Ovary (tissue), 9 donors: ENCODE data around the gene DOC2A. TPM values are rescaled to one million over a fixed set of nuclear protein-coding genes. Genes with fewer than 3 reads are reported as not detected.
A peak's percentile ranks its signal among the peaks of the same experiment; 100 is the strongest.

Experiments
- DNase-seq, 5 donors: peaks; one replicate each; pipeline ENCODE4 v3.0.0-alpha.2; 2019 to 2020
- H3K27ac ChIP-seq, 2 donors: fragments of 200-600 bp; one replicate each; pipeline versions ENCODE4 v1.5.1 to v1.8.0; 2019 to 2022
- H3K27me3 ChIP-seq: fragments of 200-600 bp; one replicate; pipeline ENCODE4 v1.8.0; 2022
- H3K36me3 ChIP-seq: fragments of 200-600 bp; sonication (generic); one replicate; pipeline ENCODE4 v1.5.1; 2019
- H3K4me1 ChIP-seq: one replicate; pipeline ENCODE4 v1.8.1; 2013; ENCODE audit warnings: mild to moderate bottlenecking, moderate library complexity; ENCODE audit not compliant: insufficient read depth
- H3K4me3 ChIP-seq: fragments of 200-600 bp; sonication (generic); one replicate; pipeline ENCODE4 v1.5.1; 2017
- H3K9me3 ChIP-seq, 2 donors: fragments of 200-600 bp in 1 of 2; sonication (generic) in 1 of 2; one replicate each; pipeline versions ENCODE4 v1.5.1 to v1.8.1; 2013 to 2019; ENCODE audit warnings: mild to moderate bottlenecking in 1 of 2, moderate library complexity in 1 of 2
- EP300 ChIP-seq: sonication (generic); formaldehyde crosslinking; IDR thresholded peaks from one replicate; pipeline ENCODE4 v1.6.1; 2017; ENCODE audit warnings: antibody characterized with exemption
- POLR2A ChIP-seq: fragments of 450-650 bp; IDR thresholded peaks from one replicate; pipeline ENCODE4 v1.6.1; 2017; ENCODE audit warnings: antibody characterized with exemption, mild to moderate bottlenecking, moderate library complexity
- WGBS, 3 donors: extraction: QIAGEN DNeasy Blood & Tissue Kit in 1 of 3; methylation state at CpG; one replicate each; pipeline versions ENCODE4 v1.1.5 to v1.1.7; 2013 to 2017; 5-methylcytosine and 5-hydroxymethylcytosine counted together
- intact Hi-C, 4 donors: fragments of 100-400 bp; cut with DNase I; formaldehyde crosslinking; loops; one replicate each; pipeline versions ENCODE4 v1.11.0 to v1.15.1; 2022 to 2023
- polyA plus RNA-seq, 2 donors: library from polyadenylated mRNA; stranded (reverse); fragments of 200-250 nt in 1 of 2; fragments of 350-450 nt in 1 of 2; fragmentation: Illumina TruSeq in 1 of 2; extraction: RNeasy Lipid Tissue Mini Kit (QIAGEN cat#74804) in 1 of 2; gene quantifications; one replicate each; pipeline ENCODE4 v1.2.3, GENCODE V29; 2013 to 2014
- total RNA-seq, 7 donors: library from RNA; depleted of rRNA in 2 of 7; stranded (reverse); fragments of >200 nt in 2 of 7; fragmentation: NEBNext Ultra II Directional in 3 of 7; extraction: Animal tissue kit (Norgen Biotek cat#: 25700) in 3 of 7; gene quantifications; one replicate each; pipeline versions ENCODE4 v1.1.0 to v1.2.4, GENCODE V29; 2016 to 2023
- TF ChIP-seq, protein P1 (sequence below), 3 donors: fragments of 450-650 bp in 2 of 3; fragments of 200-600 bp in 1 of 3; IDR thresholded peaks; one replicate each; pipeline versions ENCODE4 v1.5.1 to v1.8.0; 2016 to 2022; ENCODE audit warnings: antibody characterized with exemption in 3 of 3, mild to moderate bottlenecking in 1 of 3
- donor health status: DM: no; HTN: no; CAD: no; lungs with moderate emphysema.
- donor health status: DM: no; HTN: no; CAD: no.
- donor health status: Bipolar disorder and iron deficiency.
- donor health status: DM: yes; HTN: yes; CAD: no.
- donor health status: DM: no; HTN: no; CAD: no.
- donor health status: DM: yes; HTN: yes; CAD: no.

The DOC2A gene
- total and polyA plus RNA-seq, 9 donors: 1.4 to 7.2 (median 3.7) TPM

GRCh38 chr16:29972992-29973383 is 37.8 kb downstream of the DOC2A start:
- WGBS, 3 donors: 61 to 70% (median 65%) methylated on average over 6 of the region's 6 CpGs
- peaks cover 13% of the 10 kb centered on the region for H3K4me1 ChIP-seq
- H3K27ac ChIP-seq: peak overlapping the region in 1 of 2 donors; percentile 82
- no peak for DNase-seq
- no peaks in the 10 kb centered on the region for H3K27me3 ChIP-seq
- no peak overlapping the region for H3K4me3 ChIP-seq
- TF ChIP-seq POLR2A (no peak), EP300 (no peak)
- TF ChIP-seq, protein P1, sequence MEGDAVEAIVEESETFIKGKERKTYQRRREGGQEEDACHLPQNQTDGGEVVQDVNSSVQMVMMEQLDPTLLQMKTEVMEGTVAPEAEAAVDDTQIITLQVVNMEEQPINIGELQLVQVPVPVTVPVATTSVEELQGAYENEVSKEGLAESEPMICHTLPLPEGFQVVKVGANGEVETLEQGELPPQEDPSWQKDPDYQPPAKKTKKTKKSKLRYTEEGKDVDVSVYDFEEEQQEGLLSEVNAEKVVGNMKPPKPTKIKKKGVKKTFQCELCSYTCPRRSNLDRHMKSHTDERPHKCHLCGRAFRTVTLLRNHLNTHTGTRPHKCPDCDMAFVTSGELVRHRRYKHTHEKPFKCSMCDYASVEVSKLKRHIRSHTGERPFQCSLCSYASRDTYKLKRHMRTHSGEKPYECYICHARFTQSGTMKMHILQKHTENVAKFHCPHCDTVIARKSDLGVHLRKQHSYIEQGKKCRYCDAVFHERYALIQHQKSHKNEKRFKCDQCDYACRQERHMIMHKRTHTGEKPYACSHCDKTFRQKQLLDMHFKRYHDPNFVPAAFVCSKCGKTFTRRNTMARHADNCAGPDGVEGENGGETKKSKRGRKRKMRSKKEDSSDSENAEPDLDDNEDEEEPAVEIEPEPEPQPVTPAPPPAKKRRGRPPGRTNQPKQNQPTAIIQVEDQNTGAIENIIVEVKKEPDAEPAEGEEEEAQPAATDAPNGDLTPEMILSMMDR (IDR thresholded peaks at IDR 0.05): no peak
- H3K36me3 ChIP-seq: no peaks in the 10 kb centered on the region
- intact Hi-C loops: no loop called here
- H3K9me3 ChIP-seq: no peaks in the 10 kb centered on the region

DNA sequence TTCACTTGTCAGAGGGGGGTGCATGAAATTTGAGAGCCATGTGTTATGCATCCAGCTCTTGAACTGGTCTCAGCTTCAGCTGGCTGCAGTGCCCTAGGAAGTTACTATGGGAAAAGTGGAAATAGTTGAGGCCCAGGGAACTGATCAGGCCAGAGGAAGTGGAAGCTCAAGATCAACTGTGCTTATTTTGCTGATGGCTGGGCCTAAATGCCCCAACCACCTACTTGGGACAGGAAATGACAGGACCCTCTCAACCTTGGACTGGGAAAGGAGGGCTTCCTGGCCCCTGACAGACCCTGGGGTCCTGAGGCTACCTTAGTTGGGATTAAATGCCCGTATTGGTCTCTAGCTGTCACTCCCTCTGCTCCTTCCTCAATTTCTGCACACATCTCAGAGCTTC is 38.3 kb downstream of the DOC2A start:
- no peak for DNase-seq
- intact Hi-C loops: no loop called here
- no peak overlapping the region for H3K27ac ChIP-seq
- peaks cover 13% of the 10 kb centered on the region for H3K4me1 ChIP-seq
- no peaks in the 10 kb centered on the region for H3K36me3 ChIP-seq
- no peaks in the 10 kb centered on the region for H3K9me3 ChIP-seq
- no peak for TF ChIP-seq POLR2A
- TF ChIP-seq EP300: no peak
- TF ChIP-seq, protein P1 (IDR thresholded peaks at IDR 0.05): no peak
- H3K4me3 ChIP-seq: no peak overlapping the region
- WGBS, 3 donors: 92 to 100% (median 100%) methylated on average over 1 of the region's 1 CpG
- no peaks in the 10 kb centered on the region for H3K27me3 ChIP-seq

- intact Hi-C loops: no loop called here
- peaks cover 8% of the 10 kb centered on the region for H3K4me1 ChIP-seq
- H3K27ac ChIP-seq: no peak overlapping the region
- no peaks in the 10 kb centered on the region for H3K36me3 ChIP-seq
- TF ChIP-seq EP300: no peak
- no peak for TF ChIP-seq POLR2A
- TF ChIP-seq, protein P1 (IDR thresholded peaks at IDR 0.05): no peak
- WGBS, 3 donors: 84 to 90% (median 90%) methylated on average over 8 of the region's 8 CpGs
- H3K9me3 ChIP-seq: no peaks in the 10 kb centered on the region
- no peak overlapping the region for H3K4me3 ChIP-seq
- DNase-seq: peak in 1 of 5 donors; percentile 29
- H3K27me3 ChIP-seq: no peaks in the 10 kb centered on the region
Measured at GRCh38 chr16:29971304-29971703, 39.5 kb downstream of the DOC2A start.

- intact Hi-C loops: loop anchor here in 1 of 4 donors (5.0 kb wide), 1 partner anchor 44 kb away; the partner anchor contains the start of gene DOC2A
- no peak for TF ChIP-seq EP300
- TF ChIP-seq, protein P1 (IDR thresholded peaks at IDR 0.05): no peak
- TF ChIP-seq POLR2A: no peak
- peaks cover 1% of the 10 kb centered on the region for H3K4me1 ChIP-seq
- 87 to 91% (median 90%) methylated on average over 4 of the region's 4 CpGs for WGBS, 3 donors
- H3K27ac ChIP-seq: no peak overlapping the region
- no peak overlapping the region for H3K4me3 ChIP-seq
- H3K9me3 ChIP-seq: no peaks in the 10 kb centered on the region
- no peaks in the 10 kb centered on the region for H3K36me3 ChIP-seq
- DNase-seq: no peak
- no peaks in the 10 kb centered on the region for H3K27me3 ChIP-seq
Measured at GRCh38 chr16:29968205-29968604, 42.6 kb downstream of the DOC2A start.
